WTC11 (cell line): Measurements from ENCODE around the gene LYAR.

Experiments used
- FOXK1 ChIP-seq: sonication (generic); formaldehyde crosslinking; IDR thresholded peaks from 2 replicates; pipeline ENCODE4 v1.8.0; 2022; ENCODE audit warnings: mild to moderate bottlenecking, moderate library complexity, missing genetic modification reagents
- NFATC4 ChIP-seq: fragments of 250-450 bp; sonication (Bioruptor Pico); IDR thresholded peaks from 2 replicates; pipeline ENCODE4 v1.9.0; 2021; ENCODE audit warnings: mild to moderate bottlenecking
- SMAD3 ChIP-seq: sonication (generic); formaldehyde crosslinking; IDR thresholded peaks from 2 replicates; pipeline ENCODE4 v1.8.0; 2022; ENCODE audit warnings: missing genetic modification reagents, mild to moderate bottlenecking, borderline replicate concordance
- TCF7 ChIP-seq: sonication (generic); formaldehyde crosslinking; IDR thresholded peaks from 2 replicates; pipeline ENCODE4 v1.8.0; 2022; ENCODE audit warnings: mild to moderate bottlenecking, low read depth, missing genetic modification reagents, moderate library complexity
- ZNF423 ChIP-seq: fragments of 250-450 bp; sonication (Bioruptor Pico); IDR thresholded peaks from 2 replicates; pipeline ENCODE4 v2.1.2; 2022; ENCODE audit warnings: mild to moderate bottlenecking, moderate library complexity
- TF ChIP-seq, protein P1 (sequence below): fragments of 200-600 bp; IDR thresholded peaks from 2 replicates; pipeline ENCODE4 v1.8.0; 2022; ENCODE audit warnings: antibody characterized with exemption
- TF ChIP-seq, protein P2 (sequence below): fragments of 250-450 bp; sonication (Bioruptor Pico); conservative IDR thresholded peaks from 2 replicates; pipeline ENCODE4 v1.9.0; 2021; ENCODE audit warnings: mild to moderate bottlenecking
- TF ChIP-seq, protein P3 (sequence below): sonication (generic); formaldehyde crosslinking; IDR thresholded peaks from 2 replicates; pipeline ENCODE4 v1.8.1; 2022; ENCODE audit warnings: mild to moderate bottlenecking, missing genetic modification reagents, moderate library complexity, borderline replicate concordance
- TF ChIP-seq, protein P4 (sequence below): sonication (generic); formaldehyde crosslinking; IDR thresholded peaks from 2 replicates; pipeline ENCODE4 v1.8.0; 2022; ENCODE audit warnings: missing genetic modification reagents

DNA sequence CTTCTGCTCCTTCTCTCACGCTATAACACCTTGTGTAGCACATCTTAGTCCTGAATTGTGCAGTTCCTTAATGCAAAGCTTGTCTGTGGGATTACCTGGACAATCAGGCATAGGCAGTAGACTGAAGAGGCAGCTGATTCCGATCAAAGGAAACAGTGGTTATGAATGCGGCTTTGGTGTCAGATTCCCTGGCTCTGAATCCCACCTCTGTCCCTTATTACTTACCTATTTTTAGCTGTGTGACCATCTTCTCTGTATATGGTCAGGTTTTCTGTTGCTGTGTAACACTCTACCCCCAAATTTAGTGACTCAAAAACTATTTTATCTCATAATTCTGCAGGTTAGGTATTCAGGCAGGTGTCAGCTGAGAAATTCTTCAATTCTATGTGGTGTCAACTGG lies 3.3 kb upstream of the LYAR start:
- TF ChIP-seq, protein P1, sequence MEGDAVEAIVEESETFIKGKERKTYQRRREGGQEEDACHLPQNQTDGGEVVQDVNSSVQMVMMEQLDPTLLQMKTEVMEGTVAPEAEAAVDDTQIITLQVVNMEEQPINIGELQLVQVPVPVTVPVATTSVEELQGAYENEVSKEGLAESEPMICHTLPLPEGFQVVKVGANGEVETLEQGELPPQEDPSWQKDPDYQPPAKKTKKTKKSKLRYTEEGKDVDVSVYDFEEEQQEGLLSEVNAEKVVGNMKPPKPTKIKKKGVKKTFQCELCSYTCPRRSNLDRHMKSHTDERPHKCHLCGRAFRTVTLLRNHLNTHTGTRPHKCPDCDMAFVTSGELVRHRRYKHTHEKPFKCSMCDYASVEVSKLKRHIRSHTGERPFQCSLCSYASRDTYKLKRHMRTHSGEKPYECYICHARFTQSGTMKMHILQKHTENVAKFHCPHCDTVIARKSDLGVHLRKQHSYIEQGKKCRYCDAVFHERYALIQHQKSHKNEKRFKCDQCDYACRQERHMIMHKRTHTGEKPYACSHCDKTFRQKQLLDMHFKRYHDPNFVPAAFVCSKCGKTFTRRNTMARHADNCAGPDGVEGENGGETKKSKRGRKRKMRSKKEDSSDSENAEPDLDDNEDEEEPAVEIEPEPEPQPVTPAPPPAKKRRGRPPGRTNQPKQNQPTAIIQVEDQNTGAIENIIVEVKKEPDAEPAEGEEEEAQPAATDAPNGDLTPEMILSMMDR, result no peak
- TF ChIP-seq, protein P2, sequence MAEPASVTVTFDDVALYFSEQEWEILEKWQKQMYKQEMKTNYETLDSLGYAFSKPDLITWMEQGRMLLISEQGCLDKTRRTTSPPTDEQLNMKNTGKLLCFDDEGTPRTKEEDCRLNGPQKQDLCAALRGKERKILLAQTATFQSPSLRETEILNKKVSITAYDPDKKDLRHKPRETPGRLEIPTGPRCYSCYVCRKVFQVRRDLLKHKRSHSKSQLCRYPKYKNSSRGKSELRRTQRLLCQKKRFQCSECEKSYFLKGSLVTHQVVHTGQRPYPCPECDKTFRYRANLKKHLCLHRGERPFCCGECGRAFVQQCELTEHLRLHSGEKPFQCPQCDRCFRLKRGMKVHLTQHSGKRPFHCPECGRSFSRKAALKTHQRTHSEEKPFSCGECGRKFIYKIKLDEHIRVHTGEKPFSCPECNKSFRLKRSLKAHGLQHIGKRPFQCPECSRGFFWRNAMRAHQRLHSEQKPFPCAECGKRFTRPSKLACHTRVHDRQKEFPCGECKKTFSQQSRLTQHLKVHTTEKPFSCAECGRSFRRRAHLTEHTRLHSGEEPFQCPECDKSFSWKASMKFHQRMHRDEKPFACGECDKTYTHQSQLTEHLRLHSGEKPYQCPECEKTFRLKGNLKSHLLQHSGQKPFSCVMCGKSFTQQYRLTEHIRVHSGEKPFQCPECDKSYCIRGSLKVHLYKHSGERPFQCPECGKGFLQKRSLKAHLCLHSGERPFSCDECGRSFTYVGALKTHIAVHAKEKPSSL, result no peak
- TF ChIP-seq SMAD3 (CRISPR knock-in tag) (no peak), ZNF423 (CRISPR knock-in tag) (no peak), TCF7 (CRISPR knock-in tag) (no peak), FOXK1 (no peak), NFATC4 (CRISPR knock-in tag) (no peak)
- TF ChIP-seq, protein P3, sequence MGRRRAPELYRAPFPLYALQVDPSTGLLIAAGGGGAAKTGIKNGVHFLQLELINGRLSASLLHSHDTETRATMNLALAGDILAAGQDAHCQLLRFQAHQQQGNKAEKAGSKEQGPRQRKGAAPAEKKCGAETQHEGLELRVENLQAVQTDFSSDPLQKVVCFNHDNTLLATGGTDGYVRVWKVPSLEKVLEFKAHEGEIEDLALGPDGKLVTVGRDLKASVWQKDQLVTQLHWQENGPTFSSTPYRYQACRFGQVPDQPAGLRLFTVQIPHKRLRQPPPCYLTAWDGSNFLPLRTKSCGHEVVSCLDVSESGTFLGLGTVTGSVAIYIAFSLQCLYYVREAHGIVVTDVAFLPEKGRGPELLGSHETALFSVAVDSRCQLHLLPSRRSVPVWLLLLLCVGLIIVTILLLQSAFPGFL (CRISPR knock-in tag), result no peak
- TF ChIP-seq, protein P4, sequence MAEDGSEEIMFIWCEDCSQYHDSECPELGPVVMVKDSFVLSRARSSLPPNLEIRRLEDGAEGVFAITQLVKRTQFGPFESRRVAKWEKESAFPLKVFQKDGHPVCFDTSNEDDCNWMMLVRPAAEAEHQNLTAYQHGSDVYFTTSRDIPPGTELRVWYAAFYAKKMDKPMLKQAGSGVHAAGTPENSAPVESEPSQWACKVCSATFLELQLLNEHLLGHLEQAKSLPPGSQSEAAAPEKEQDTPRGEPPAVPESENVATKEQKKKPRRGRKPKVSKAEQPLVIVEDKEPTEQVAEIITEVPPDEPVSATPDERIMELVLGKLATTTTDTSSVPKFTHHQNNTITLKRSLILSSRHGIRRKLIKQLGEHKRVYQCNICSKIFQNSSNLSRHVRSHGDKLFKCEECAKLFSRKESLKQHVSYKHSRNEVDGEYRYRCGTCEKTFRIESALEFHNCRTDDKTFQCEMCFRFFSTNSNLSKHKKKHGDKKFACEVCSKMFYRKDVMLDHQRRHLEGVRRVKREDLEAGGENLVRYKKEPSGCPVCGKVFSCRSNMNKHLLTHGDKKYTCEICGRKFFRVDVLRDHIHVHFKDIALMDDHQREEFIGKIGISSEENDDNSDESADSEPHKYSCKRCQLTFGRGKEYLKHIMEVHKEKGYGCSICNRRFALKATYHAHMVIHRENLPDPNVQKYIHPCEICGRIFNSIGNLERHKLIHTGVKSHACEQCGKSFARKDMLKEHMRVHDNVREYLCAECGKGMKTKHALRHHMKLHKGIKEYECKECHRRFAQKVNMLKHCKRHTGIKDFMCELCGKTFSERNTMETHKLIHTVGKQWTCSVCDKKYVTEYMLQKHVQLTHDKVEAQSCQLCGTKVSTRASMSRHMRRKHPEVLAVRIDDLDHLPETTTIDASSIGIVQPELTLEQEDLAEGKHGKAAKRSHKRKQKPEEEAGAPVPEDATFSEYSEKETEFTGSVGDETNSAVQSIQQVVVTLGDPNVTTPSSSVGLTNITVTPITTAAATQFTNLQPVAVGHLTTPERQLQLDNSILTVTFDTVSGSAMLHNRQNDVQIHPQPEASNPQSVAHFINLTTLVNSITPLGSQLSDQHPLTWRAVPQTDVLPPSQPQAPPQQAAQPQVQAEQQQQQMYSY, result no peak
